RWPE1 (cell line): ENCODE measurements around the gene SNTB2.
"Not testable (repeated sequence)": the region's sequence is repeated elsewhere in the genome, so short reads cannot be mapped to it uniquely, and the experiment has no call there.

Source experiments
- CTCF ChIA-PET: fragments of 350-600 bp; sonication (Branson Sonifier 250); formaldehyde crosslinking; extraction: SDS; loops from one replicate; lab custom pipeline; 2021; lab: Yijun Ruan, JAX
- POLR2A ChIA-PET: fragments of 400-600 bp; formaldehyde crosslinking; extraction: SDS; loops from one replicate; lab custom pipeline; 2020; ENCODE audit warnings: antibody characterized with exemption; ENCODE audit not compliant: low non-redundant PET; lab: Yijun Ruan, JAX
- DNase-seq: peaks from one replicate; pipeline ENCODE4 v3.0.0; 2012; ENCODE audit warnings: low spot score
- H3K27ac ChIP-seq: fragments of 450-650 bp; 2 replicates; pipeline ENCODE4 v1.5.1; 2017
- CTCF ChIP-seq: fragments of 450-650 bp; conservative IDR thresholded peaks from 2 replicates; pipeline ENCODE4 v1.5.1; 2017; ENCODE audit warnings: low read depth, mild to moderate bottlenecking

Gene SNTB2

GRCh38 chr16:69285240-69285639 is 98.3 kb downstream of the SNTB2 start:
- no peak for DNase-seq
- ChIA-PET CTCF (interaction anchor here (0.5 to 1.1 kb wide), 5 partner anchors 9 to 238 kb away, joined by 3 to 7 read pairs (median 3); no protein-coding TSS in a partner anchor), POLR2A (no interaction called here)
- TF ChIP-seq CTCF = no peak
- H3K27ac ChIP-seq = no peak overlapping the region

GRCh38 chr16:69286941-69287713 is 100.2 kb downstream of the SNTB2 start:
- ChIA-PET POLR2A (no interaction called here), CTCF (interaction anchor here (0.6 to 1.4 kb wide), 5 partner anchors 58 to 578 kb away, joined by 3 to 5 read pairs (median 4); no protein-coding TSS in a partner anchor)
- DNase-seq = peak; percentile 20
- peak overlapping the region; percentile 53 for H3K27ac ChIP-seq
- TF ChIP-seq CTCF = peak; percentile 69

- H3K27ac ChIP-seq, CTCF ChIA-PET, DNase-seq, POLR2A ChIA-PET: not testable (repeated sequence)
Measured at GRCh38 chr16:69291657-69292056, 104.7 kb downstream of the SNTB2 start.

- no peak for DNase-seq
- CTCF ChIA-PET = no interaction called here
Measured at GRCh38 chr16:69293401-69293800, 106.4 kb downstream of the SNTB2 start.

GRCh38 chr16:69294051-69294450 is 107.1 kb downstream of the SNTB2 start:
- peak overlapping the region; percentile 18; the same call in 1 of the 2 replicates for H3K27ac ChIP-seq
- no peak for TF ChIP-seq CTCF
- ChIA-PET POLR2A (no interaction called here), CTCF (interaction anchor here (0.7 kb wide), 1 partner anchor 672 kb away, joined by 3 read pairs; no protein-coding TSS in a partner anchor)
- DNase-seq = no peak

More at GRCh38 chr16:69293401-69293800, 106.4 kb downstream of the SNTB2 start:
- no peak overlapping the region for H3K27ac ChIP-seq
- no peak for TF ChIP-seq CTCF
- POLR2A ChIA-PET = no interaction called here

GRCh38 chr16:69296771-69297170 is 109.8 kb downstream of the SNTB2 start:
- POLR2A ChIA-PET, CTCF ChIA-PET, DNase-seq, H3K27ac ChIP-seq: not testable (repeated sequence)

GRCh38 chr16:69298261-69298660 is 111.3 kb downstream of the SNTB2 start:
- ChIA-PET POLR2A (no interaction called here), CTCF (no interaction called here)
- DNase-seq = no peak
- no peak overlapping the region for H3K27ac ChIP-seq
- TF ChIP-seq CTCF = no peak
